Measurements from ENCODE around the gene LILRB1. TPM values are rescaled to one million over a fixed set of nuclear protein-coding genes. Genes with fewer than 3 reads are reported as not detected.
"Not testable (repeated sequence)": the region's sequence is repeated elsewhere in the genome, so short reads cannot be mapped to it uniquely, and the experiment has no call there.

The LILRB1 gene
- total RNA-seq, 1 donor from 2014 or later = not detected

- not testable (repeated sequence) for DNase-seq (ENCODE audit: low spot score in 2 of 2); FAIRE-seq
Measured at GRCh38 chr19:54624234-54624633, 6.0 kb upstream of the LILRB1 start.

GRCh38 chr19:54624934-54625730 lies 5.2 kb upstream of the LILRB1 start:
- DNase-seq (ENCODE audit: low spot score in 2 of 2); FAIRE-seq: not testable (repeated sequence)

DNA sequence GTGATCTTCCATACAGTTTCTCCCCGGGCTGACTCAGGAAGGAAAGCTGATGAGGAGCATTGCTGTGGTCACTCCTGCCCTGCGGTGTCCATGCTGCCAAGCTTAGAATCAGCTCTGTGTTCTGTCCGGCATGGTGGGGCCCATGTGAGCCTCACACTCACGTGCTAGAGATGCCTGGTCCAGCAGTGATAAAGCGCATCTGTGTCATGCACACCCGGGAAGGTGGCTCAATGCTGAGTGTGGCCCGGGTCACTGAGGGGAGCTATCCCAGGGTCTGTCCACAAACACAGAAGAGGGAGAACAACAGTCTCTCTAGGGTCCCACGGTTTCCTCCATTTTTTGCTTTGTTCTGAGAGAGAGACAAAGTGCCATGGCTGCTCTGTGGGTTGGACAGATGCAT lies 3.5 kb upstream of the LILRB1 start:
- DNase-seq (ENCODE audit: low spot score in 2 of 2) (no peak), FAIRE-seq (no peak)

GRCh38 chr19:54627912-54628311 lies 2.4 kb upstream of the LILRB1 start:
- FAIRE-seq = not testable (repeated sequence)

DNA sequence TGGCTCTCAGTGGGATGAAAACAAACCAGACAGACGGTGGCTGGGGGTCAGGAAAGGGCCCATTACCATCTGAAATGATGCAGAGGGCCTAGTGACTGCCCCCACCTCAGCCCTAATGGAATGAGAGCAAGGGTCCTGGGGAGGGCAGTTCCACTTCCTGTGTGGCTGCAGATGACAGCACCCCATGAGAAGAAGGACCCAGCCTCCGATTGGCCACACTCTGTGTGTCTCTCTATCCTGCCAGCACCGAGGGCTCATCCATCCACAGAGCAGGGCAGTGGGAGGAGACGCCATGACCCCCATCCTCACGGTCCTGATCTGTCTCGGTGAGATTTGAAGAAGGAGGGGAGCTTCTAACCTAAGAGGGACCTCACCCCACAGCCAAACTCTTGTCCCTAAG lies 498 bp downstream of the LILRB1 start:
- FAIRE-seq (no peak), DNase-seq (ENCODE audit: low spot score in 2 of 2) (peak in 1 of 2 donors; percentile 20)

More at GRCh38 chr19:54627912-54628311, 2.4 kb upstream of the LILRB1 start:
- DNase-seq (ENCODE audit: low spot score in 2 of 2) = not testable (repeated sequence)

DNA sequence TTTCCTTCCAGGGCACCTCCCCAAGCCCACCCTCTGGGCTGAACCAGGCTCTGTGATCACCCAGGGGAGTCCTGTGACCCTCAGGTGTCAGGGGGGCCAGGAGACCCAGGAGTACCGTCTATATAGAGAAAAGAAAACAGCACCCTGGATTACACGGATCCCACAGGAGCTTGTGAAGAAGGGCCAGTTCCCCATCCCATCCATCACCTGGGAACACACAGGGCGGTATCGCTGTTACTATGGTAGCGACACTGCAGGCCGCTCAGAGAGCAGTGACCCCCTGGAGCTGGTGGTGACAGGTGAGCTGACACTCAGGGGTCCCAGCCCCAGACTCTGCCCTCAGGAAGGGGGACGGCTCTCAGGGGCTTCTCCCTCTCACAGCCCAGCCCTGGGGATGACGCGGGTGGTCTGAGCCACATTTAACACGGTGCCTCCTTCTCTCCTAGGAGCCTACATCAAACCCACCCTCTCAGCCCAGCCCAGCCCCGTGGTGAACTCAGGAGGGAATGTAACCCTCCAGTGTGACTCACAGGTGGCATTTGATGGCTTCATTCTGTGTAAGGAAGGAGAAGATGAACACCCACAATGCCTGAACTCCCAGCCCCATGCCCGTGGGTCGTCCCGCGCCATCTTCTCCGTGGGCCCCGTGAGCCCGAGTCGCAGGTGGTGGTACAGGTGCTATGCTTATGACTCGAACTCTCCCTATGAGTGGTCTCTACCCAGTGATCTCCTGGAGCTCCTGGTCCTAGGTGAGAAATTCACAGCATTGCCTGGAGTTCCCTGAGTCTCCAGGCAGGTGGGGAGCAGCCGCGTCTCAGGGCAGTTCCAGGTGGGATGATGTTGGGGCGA lies 1.4 kb downstream of the LILRB1 start:
- DNase-seq (ENCODE audit: low spot score in 2 of 2); FAIRE-seq: not testable (repeated sequence)

DNA sequence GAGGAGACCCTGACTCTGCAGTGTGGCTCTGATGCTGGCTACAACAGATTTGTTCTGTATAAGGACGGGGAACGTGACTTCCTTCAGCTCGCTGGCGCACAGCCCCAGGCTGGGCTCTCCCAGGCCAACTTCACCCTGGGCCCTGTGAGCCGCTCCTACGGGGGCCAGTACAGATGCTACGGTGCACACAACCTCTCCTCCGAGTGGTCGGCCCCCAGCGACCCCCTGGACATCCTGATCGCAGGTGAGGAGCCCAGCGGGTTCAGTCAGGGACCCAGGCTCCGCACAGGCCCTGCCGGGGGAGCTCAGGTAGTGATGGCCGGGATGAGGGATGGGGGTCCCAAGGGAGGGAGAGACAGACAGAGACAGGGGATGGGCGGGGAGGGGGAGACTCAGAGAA lies 2.2 kb downstream of the LILRB1 start:
- DNase-seq (ENCODE audit: low spot score in 2 of 2); FAIRE-seq: not testable (repeated sequence)

DNA sequence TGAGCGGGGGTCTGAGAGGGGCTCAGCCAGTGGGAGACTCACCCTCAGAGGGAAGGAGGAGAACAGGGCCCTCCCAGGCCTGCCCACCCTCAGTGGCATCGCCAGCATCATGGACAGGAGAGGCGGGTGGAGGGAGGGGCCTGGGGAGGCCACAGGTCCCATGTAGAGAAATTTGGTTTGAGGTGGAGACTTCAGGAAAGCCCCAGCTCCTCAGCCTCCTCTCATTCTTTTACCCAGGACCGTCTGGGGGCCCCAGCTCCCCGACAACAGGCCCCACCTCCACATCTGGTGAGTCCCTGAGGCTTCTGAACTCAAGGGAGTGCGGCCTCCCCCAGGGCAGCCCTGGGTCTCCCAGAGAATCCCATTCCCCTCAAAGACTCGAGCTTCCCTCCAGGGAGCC lies 3.1 kb downstream of the LILRB1 start:
- no peak for FAIRE-seq
- no peak for DNase-seq (ENCODE audit: low spot score in 2 of 2)

DNA sequence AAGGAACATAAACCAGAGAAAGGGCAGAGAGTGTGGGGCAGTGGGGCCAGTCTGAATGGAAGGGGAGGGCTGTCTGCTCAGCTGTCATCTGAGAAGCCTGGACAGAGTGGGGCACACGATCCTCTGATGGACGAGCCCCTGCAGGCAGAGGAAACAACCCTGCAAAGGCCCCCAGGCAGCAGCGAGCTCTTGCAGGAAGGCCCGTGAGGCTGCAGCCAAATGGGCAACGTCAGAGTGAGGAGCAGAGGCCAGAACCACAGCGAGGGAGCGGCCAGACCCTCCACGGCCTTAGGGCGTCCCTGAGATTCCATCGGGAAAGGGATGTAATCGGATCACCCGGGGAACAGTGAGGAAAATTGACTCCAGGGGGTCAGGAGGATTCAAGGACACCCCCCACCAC lies 5.8 kb downstream of the LILRB1 start:
- not testable (repeated sequence) for DNase-seq (ENCODE audit: low spot score in 2 of 2); FAIRE-seq

- DNase-seq (ENCODE audit: low spot score in 2 of 2) (no peak), FAIRE-seq (no peak)
Measured at GRCh38 chr19:54638683-54639082, 8.4 kb downstream of the LILRB1 start.

DNA sequence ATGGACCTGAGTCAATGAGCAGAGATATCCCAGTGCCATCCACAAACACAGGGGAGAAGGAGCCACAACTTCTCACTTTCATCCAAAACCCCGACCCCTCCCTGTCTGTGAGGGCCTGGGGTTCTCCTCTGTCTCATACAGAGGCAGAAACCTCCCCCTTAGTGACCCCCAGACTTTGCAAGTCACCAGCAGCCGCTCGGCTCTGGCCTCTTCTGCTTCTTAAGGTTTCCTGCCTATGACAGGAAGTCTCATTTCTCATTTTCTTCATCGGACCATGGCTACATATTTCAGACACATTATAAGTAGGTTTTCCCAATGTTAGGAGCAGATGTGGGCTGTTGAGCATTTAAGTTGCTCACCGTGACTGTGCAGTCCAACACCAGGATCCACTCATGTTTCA lies 12.7 kb downstream of the LILRB1 start:
- FAIRE-seq; DNase-seq (ENCODE audit: low spot score in 2 of 2): not testable (repeated sequence)

GRCh38 chr19:54643583-54643982 lies 13.3 kb downstream of the LILRB1 start:
- not testable (repeated sequence) for FAIRE-seq; DNase-seq (ENCODE audit: low spot score in 2 of 2)

- no peak for DNase-seq (ENCODE audit: low spot score in 2 of 2)
- no peak for FAIRE-seq
Measured at GRCh38 chr19:54644056-54644455, 13.8 kb downstream of the LILRB1 start.

DNA sequence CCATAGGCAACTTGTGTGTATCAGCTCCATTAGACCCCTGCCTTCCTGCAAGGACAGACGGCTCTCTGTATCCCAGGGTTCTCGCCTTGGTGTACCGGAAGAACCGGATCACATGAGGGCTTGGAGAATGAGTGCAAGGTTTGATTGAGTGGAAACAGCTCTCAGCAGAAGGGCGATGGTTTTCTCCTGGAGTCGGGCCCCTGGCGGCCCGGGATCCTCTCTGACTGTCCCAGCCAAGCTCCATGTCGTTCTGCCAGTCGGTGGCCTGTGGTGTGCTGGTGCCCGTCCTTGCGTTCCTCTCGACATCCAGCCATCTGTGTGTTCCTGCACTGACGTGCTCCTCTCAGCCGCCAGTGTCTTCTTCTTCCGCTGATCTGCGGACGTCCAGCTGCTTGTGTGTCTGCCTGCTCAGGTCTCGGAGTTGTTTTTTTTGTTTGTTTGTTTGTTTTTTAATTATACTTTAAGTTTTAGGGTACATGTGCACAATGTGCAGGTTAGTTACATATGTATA lies 16.1 kb downstream of the LILRB1 start:
- FAIRE-seq (no peak), DNase-seq (ENCODE audit: low spot score in 2 of 2) (no peak)

GRCh38 chr19:54648129-54648528 lies 17.8 kb downstream of the LILRB1 start:
- FAIRE-seq = no peak
- DNase-seq (ENCODE audit: low spot score in 2 of 2) = no peak

GRCh38 chr19:54650108-54650655 lies 19.9 kb downstream of the LILRB1 start:
- no peak for FAIRE-seq

GRCh38 chr19:54653181-54653809 lies 23.0 kb downstream of the LILRB1 start:
- FAIRE-seq (no peak), DNase-seq (ENCODE audit: low spot score in 2 of 2) (peak in 1 of 2 donors; percentile 31)

More at GRCh38 chr19:54650108-54650655, 19.9 kb downstream of the LILRB1 start:
- no peak for DNase-seq (ENCODE audit: low spot score in 2 of 2)

DNA sequence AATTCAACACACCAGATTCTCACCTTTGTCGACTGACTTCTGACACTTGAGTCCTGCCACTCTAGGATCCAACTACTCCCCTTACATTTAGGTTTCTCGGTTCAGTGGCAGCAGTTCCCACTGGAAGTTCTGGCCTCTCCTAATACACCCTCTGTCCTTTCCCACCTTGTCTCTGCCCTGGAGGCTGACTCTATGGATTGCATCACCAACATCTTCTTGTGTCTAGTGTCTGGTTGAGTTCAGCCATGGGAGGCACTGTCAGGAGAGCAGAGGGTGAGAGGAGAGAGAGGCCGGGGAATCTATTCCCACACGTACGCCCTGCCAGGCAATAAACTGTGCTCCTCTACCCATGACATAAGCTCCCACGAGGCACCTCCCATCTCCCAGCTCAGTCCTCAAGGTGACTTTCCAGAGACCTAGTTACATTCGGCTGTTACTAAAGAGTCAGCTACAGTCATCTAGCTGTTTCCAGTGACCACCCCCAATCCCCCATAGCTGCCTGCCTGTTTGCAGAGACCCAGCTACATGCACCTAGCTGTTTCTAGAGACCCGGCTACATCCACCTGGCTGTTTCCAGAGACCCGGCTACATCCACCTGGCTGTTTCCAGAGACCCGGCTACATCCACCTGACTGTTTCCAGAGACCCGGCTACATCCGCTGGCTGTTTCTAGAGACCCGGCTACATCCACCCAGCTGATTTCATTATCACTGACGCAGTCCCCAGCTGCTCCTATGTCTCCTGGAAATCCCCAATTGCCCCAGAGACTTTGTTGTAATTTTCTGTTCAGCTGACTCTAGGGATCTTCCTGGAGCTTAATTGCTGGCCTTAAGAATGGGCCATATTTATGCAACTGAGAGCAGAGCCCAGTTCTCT lies 24.4 kb downstream of the LILRB1 start:
- no peak for DNase-seq (ENCODE audit: low spot score in 2 of 2)
- FAIRE-seq = no peak

DNA sequence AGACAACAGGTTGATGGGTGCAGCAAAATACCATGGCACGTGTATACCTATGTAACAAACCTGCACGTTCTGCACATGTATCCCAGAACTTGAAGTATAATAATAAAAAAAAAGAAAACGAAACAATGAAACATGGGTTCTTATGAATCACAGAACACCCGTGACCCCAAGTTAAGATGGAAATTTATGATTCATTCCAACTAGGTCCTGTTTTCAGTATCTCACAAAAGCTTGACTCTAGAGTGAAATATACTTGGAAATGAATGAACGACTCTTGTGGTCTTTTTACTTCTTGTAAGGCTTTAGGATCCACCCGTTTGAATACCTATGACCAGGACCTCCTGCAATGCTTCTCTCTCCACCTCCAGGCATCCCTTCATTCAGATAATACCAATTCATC lies 29.0 kb downstream of the LILRB1 start:
- FAIRE-seq = no peak
- DNase-seq (ENCODE audit: low spot score in 2 of 2) = no peak
